PC-3 (cell line): ENCODE data around the gene GATAD2A. TPM values are rescaled to one million over a fixed set of nuclear protein-coding genes. Genes with fewer than 3 reads are reported as not detected.

Experiments
- ATAC-seq: fragments of 200-7000 bp; cut with Tn5 transposase; 2 replicates; pipeline ENCODE4 v1.9.1; 2020; ENCODE audit warnings: mild to moderate bottlenecking, moderate library complexity
- BruUV-seq: library from RNA; stranded (reverse); fragments of 400-500 nt; replicated peaks from 2 replicates; lab custom pipeline; 2021; lab: Mats Ljungman, UMichigan
- CTCF ChIA-PET: fragments of 300-600 bp; sonication (Branson Sonifier 250); formaldehyde crosslinking; loops from one replicate; lab custom pipeline; 2022; ENCODE audit warnings: antibody characterized with exemption; lab: Charles Lee
- POLR2A ChIA-PET: fragments of 300-600 bp; sonication (Branson Sonifier 250); formaldehyde crosslinking; loops from one replicate; lab custom pipeline; 2022; ENCODE audit warnings: antibody characterized with exemption; ENCODE audit not compliant: unreplicated experiment; lab: Charles Lee
- DNase-seq: peaks from one replicate; pipeline ENCODE4 v3.0.0-alpha.2; 2015
- H2AFZ ChIP-seq: fragments of 300-600 bp; sonication (generic); 2 replicates; pipeline ENCODE4 v1.6.0; 2016; ENCODE audit warnings: antibody characterized with exemption, low read length
- H3F3A ChIP-seq: fragments of 300-600 bp; sonication (generic); one replicate; pipeline ENCODE4 v1.6.0; 2017; ENCODE audit warnings: antibody characterized with exemption, low read length, control low read depth, mild to moderate bottlenecking; ENCODE audit not compliant: unreplicated experiment
- H3K27ac ChIP-seq: fragments of 300-600 bp; sonication (generic); 2 replicates; pipeline ENCODE4 v1.5.1; 2016; ENCODE audit warnings: mild to moderate bottlenecking, low read length
- H3K27me3 ChIP-seq: fragments of 300-600 bp; sonication (generic); 2 replicates; pipeline ENCODE4 v1.6.1; 2016; ENCODE audit warnings: low read length, mixed read lengths
- H3K36me3 ChIP-seq: fragments of 300-600 bp; sonication (generic); 2 replicates; pipeline ENCODE4 v1.6.1; 2016; ENCODE audit warnings: low read depth, mixed run types, low read length, mixed read lengths
- H3K4me1 ChIP-seq: fragments of 300-600 bp; sonication (generic); 2 replicates; pipeline ENCODE4 v1.5.1; 2016; ENCODE audit warnings: low read length; ENCODE audit not compliant: insufficient read depth
- H3K4me2 ChIP-seq: fragments of 300-600 bp; sonication (generic); 2 replicates; pipeline ENCODE4 v1.6.0; 2016; ENCODE audit warnings: low read length
- H3K4me3 ChIP-seq: fragments of 300-600 bp; sonication (generic); 2 replicates; pipeline ENCODE4 v1.5.1; 2016; ENCODE audit warnings: mild to moderate bottlenecking, low read length, mixed read lengths
- H3K79me2 ChIP-seq: fragments of 300-600 bp; sonication (generic); 2 replicates; pipeline ENCODE4 v1.6.1; 2017; ENCODE audit warnings: low read length, mixed read lengths
- H3K9ac ChIP-seq: fragments of 300-600 bp; sonication (generic); 2 replicates; pipeline ENCODE4 v1.6.0; 2016; ENCODE audit warnings: mild to moderate bottlenecking, low read length
- H3K9me2 ChIP-seq: fragments of 300-600 bp; sonication (generic); replicated peaks from 2 replicates; pipeline ENCODE4 v1.6.1; 2016; ENCODE audit warnings: mixed run types, low read length, mixed read lengths
- H3K9me3 ChIP-seq: fragments of 300-600 bp; sonication (generic); 2 replicates; pipeline ENCODE4 v1.6.1; 2016; ENCODE audit warnings: low read length, mixed read lengths
- H4K20me1 ChIP-seq: fragments of 300-600 bp; sonication (generic); 2 replicates; pipeline ENCODE4 v1.6.1; 2016; ENCODE audit warnings: low read length, mixed read lengths
- CTCF ChIP-seq: fragments of 300-600 bp; sonication (generic); conservative IDR thresholded peaks from 2 replicates; pipeline ENCODE4 v1.5.1; 2017; ENCODE audit warnings: antibody characterized with exemption, low read depth, mild to moderate bottlenecking, low read length
- EZH2 ChIP-seq: fragments of 300-600 bp; sonication (generic); IDR thresholded peaks from one replicate; pipeline ENCODE4 v1.6.1; 2017; ENCODE audit warnings: antibody characterized with exemption, mild to moderate bottlenecking, low read length; ENCODE audit not compliant: unreplicated experiment
- EZH2phosphoT487 ChIP-seq: fragments of 300-600 bp; sonication (generic); IDR thresholded peaks from 2 replicates; pipeline ENCODE4 v1.6.1; 2018; ENCODE audit warnings: mild to moderate bottlenecking, antibody characterized with exemption, low read length, borderline replicate concordance
- intact Hi-C: fragments of 100-400 bp; cut with micrococcal nuclease; formaldehyde crosslinking; loops from 2 replicates; pipeline ENCODE4 v1.9.0; 2023
- total RNA-seq: library from RNA; depleted of rRNA; stranded (reverse); fragments of >200 nt; gene quantifications from 2 replicates; pipeline ENCODE4 v1.2.3, GENCODE V29; 2014

GATAD2A gene
- total RNA-seq, 1 experiment from 2014 or later: 104 TPM

DNA sequence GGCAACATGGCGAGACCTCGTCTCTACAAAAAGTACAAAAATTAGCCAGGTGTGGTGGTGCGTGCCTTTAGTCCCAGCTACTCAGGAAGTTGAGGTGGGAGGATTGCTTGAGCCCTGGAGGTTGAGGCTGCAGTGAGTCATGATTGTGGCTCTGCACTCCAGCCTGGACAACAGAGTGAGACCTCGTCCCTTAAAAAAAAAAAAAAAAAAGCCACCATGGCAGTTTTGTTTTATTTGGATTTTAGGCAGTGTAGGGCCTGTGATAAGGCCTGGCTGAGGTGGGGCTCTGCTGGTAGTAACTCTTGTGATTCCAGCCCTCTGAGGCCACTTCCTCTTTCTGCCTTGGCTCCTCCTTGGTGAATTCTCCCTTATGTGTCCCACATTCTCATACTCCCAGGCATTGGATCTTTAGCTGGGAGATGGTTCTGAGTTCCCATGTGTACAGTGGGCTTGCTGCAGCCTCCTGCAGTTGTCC is 39.2 kb downstream of the GATAD2A start:
- DNase-seq (peak; percentile 33), ATAC-seq (peak; percentile 54)
- ChIA-PET CTCF (no interaction called here), POLR2A (no interaction called here)
- BruUV-seq: no TSS peak
- Histone ChIP-seq H3F3A (no peaks in the 10 kb centered on the region), H3K9me2 (no peaks in the 10 kb centered on the region), H3K27ac (no peak overlapping the region), H3K4me2 (no peak overlapping the region), H3K4me1 (peaks cover 17% of the 10 kb centered on the region), H3K9ac (no peak overlapping the region), H3K27me3 (no peaks in the 10 kb centered on the region), H4K20me1 (peaks cover 36% of the 10 kb centered on the region), H2AFZ (no peak overlapping the region), H3K9me3 (no peaks in the 10 kb centered on the region), H3K36me3 (no peaks in the 10 kb centered on the region), H3K4me3 (no peak overlapping the region), H3K79me2 (peaks cover 94% of the 10 kb centered on the region)
- intact Hi-C loops: no loop called here
- TF ChIP-seq EZH2phosphoT487 (no peak), EZH2 (no peak)

DNA sequence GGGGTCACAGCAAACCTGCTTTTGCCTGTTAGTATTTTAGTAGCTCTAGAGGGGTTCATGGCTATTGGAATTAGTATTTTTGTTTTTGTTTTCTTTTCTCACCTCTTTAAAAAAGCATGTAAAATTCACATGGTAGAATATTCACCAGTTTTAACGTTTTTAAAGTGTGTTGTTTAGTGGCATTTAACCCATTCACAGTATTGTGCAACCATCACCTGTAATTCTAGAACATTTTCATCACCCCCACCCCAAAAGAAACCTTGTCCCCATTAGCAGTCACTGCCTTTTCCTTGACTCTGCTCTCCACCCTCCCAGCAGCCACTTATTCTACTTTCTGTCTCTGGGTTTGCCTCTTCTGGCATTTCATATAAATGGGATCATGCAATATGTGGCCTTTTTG is 39.8 kb downstream of the GATAD2A start:
- no peaks in the 10 kb centered on the region; the same call in 1 of the 2 replicates for H3K36me3 ChIP-seq
- TF ChIP-seq EZH2: no peak
- no peak for TF ChIP-seq CTCF
- TF ChIP-seq EZH2phosphoT487: no peak
- BruUV-seq: no TSS peak
- POLR2A ChIA-PET: interaction anchor here (0.7 kb wide), 1 partner anchor 66 kb away, joined by 4 read pairs; no protein-coding TSS in a partner anchor
- intact Hi-C loops: no loop called here
- DNase-seq: no peak
- no peaks in the 10 kb centered on the region for H3K27me3 ChIP-seq
- H3K9me2 ChIP-seq: no peaks in the 10 kb centered on the region
- no peak overlapping the region for H3K27ac ChIP-seq
- no peak overlapping the region for H2AFZ ChIP-seq
- no peak for ATAC-seq
- H3K79me2 ChIP-seq: peaks cover 97% of the 10 kb centered on the region
- CTCF ChIA-PET: no interaction called here
- H4K20me1 ChIP-seq: peaks cover 34% of the 10 kb centered on the region
- no peak overlapping the region for H3K4me3 ChIP-seq
- no peak overlapping the region for H3K9ac ChIP-seq
- no peaks in the 10 kb centered on the region for H3K9me3 ChIP-seq
- peaks cover 17% of the 10 kb centered on the region for H3K4me1 ChIP-seq
- H3F3A ChIP-seq: no peaks in the 10 kb centered on the region
- H3K4me2 ChIP-seq: no peak overlapping the region

DNA sequence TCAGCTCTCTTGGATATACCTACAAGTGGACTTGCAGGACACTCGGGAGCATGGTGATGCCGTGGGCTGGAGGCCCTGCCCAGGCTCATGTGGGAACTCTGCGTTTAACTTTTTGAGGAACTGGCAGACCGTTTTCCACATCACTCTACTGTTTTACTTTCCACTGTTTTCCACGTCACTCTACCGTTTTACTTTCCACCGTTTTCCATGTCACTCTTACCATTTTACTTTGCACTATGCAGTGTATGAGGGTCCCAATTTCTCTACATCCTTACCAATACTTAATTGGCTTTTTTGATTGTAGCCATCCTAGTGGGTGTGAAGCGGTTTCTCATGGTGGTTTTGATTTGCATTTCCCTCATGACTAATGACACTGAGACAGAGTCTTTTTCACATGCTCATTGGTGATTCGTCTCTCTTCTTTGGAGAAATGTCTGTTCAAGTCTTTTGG is 40.5 kb downstream of the GATAD2A start:
- H3K9ac ChIP-seq: no peak overlapping the region
- peaks cover 34% of the 10 kb centered on the region for H4K20me1 ChIP-seq
- H3K9me2 ChIP-seq: no peaks in the 10 kb centered on the region
- no peak overlapping the region for H2AFZ ChIP-seq
- H3K4me2 ChIP-seq: no peak overlapping the region
- no peak overlapping the region for H3K4me3 ChIP-seq
- intact Hi-C loops: no loop called here
- no peaks in the 10 kb centered on the region; the same call in 1 of the 2 replicates for H3K36me3 ChIP-seq
- ChIA-PET POLR2A (interaction anchor here (0.7 kb wide), 1 partner anchor 66 kb away, joined by 4 read pairs; no protein-coding TSS in a partner anchor), CTCF (no interaction called here)
- DNase-seq (no peak), ATAC-seq (no peak)
- TF ChIP-seq EZH2: no peak
- no peak for TF ChIP-seq EZH2phosphoT487
- TF ChIP-seq CTCF: no peak
- H3K4me1 ChIP-seq: peaks cover 17% of the 10 kb centered on the region
- no peaks in the 10 kb centered on the region for H3K27me3 ChIP-seq
- peaks cover 97% of the 10 kb centered on the region for H3K79me2 ChIP-seq
- H3K9me3 ChIP-seq: no peaks in the 10 kb centered on the region
- no TSS peak for BruUV-seq
- H3K27ac ChIP-seq: no peak overlapping the region
- H3F3A ChIP-seq: no peaks in the 10 kb centered on the region
